PC-3 (cell line): ENCODE data around the gene ARVCF. TPM values are rescaled to one million over a fixed set of nuclear protein-coding genes. Genes with fewer than 3 reads are reported as not detected.

Experiments used
- ATAC-seq: fragments of 200-7000 bp; cut with Tn5 transposase; 2 replicates; pipeline ENCODE4 v1.9.1; 2020; ENCODE audit warnings: mild to moderate bottlenecking, moderate library complexity
- BruUV-seq: library from RNA; stranded (reverse); fragments of 400-500 nt; replicated peaks from 2 replicates; lab custom pipeline; 2021; lab: Mats Ljungman, UMichigan
- CTCF ChIA-PET: fragments of 300-600 bp; sonication (Branson Sonifier 250); formaldehyde crosslinking; loops from one replicate; lab custom pipeline; 2022; ENCODE audit warnings: antibody characterized with exemption; lab: Charles Lee
- POLR2A ChIA-PET: fragments of 300-600 bp; sonication (Branson Sonifier 250); formaldehyde crosslinking; loops from one replicate; lab custom pipeline; 2022; ENCODE audit warnings: antibody characterized with exemption; ENCODE audit not compliant: unreplicated experiment; lab: Charles Lee
- DNase-seq: peaks from one replicate; pipeline ENCODE4 v3.0.0-alpha.2; 2015
- H2AFZ ChIP-seq: fragments of 300-600 bp; sonication (generic); 2 replicates; pipeline ENCODE4 v1.6.0; 2016; ENCODE audit warnings: antibody characterized with exemption, low read length
- H3F3A ChIP-seq: fragments of 300-600 bp; sonication (generic); one replicate; pipeline ENCODE4 v1.6.0; 2017; ENCODE audit warnings: antibody characterized with exemption, low read length, control low read depth, mild to moderate bottlenecking; ENCODE audit not compliant: unreplicated experiment
- H3K27ac ChIP-seq: fragments of 300-600 bp; sonication (generic); 2 replicates; pipeline ENCODE4 v1.5.1; 2016; ENCODE audit warnings: mild to moderate bottlenecking, low read length
- H3K27me3 ChIP-seq: fragments of 300-600 bp; sonication (generic); 2 replicates; pipeline ENCODE4 v1.6.1; 2016; ENCODE audit warnings: low read length, mixed read lengths
- H3K36me3 ChIP-seq: fragments of 300-600 bp; sonication (generic); 2 replicates; pipeline ENCODE4 v1.6.1; 2016; ENCODE audit warnings: low read depth, mixed run types, low read length, mixed read lengths
- H3K4me1 ChIP-seq: fragments of 300-600 bp; sonication (generic); 2 replicates; pipeline ENCODE4 v1.5.1; 2016; ENCODE audit warnings: low read length; ENCODE audit not compliant: insufficient read depth
- H3K4me2 ChIP-seq: fragments of 300-600 bp; sonication (generic); 2 replicates; pipeline ENCODE4 v1.6.0; 2016; ENCODE audit warnings: low read length
- H3K4me3 ChIP-seq: fragments of 300-600 bp; sonication (generic); 2 replicates; pipeline ENCODE4 v1.5.1; 2016; ENCODE audit warnings: mild to moderate bottlenecking, low read length, mixed read lengths
- H3K79me2 ChIP-seq: fragments of 300-600 bp; sonication (generic); 2 replicates; pipeline ENCODE4 v1.6.1; 2017; ENCODE audit warnings: low read length, mixed read lengths
- H3K9ac ChIP-seq: fragments of 300-600 bp; sonication (generic); 2 replicates; pipeline ENCODE4 v1.6.0; 2016; ENCODE audit warnings: mild to moderate bottlenecking, low read length
- H3K9me2 ChIP-seq: fragments of 300-600 bp; sonication (generic); replicated peaks from 2 replicates; pipeline ENCODE4 v1.6.1; 2016; ENCODE audit warnings: mixed run types, low read length, mixed read lengths
- H3K9me3 ChIP-seq: fragments of 300-600 bp; sonication (generic); 2 replicates; pipeline ENCODE4 v1.6.1; 2016; ENCODE audit warnings: low read length, mixed read lengths
- H4K20me1 ChIP-seq: fragments of 300-600 bp; sonication (generic); 2 replicates; pipeline ENCODE4 v1.6.1; 2016; ENCODE audit warnings: low read length, mixed read lengths
- CTCF ChIP-seq: fragments of 300-600 bp; sonication (generic); conservative IDR thresholded peaks from 2 replicates; pipeline ENCODE4 v1.5.1; 2017; ENCODE audit warnings: antibody characterized with exemption, low read depth, mild to moderate bottlenecking, low read length
- EZH2 ChIP-seq: fragments of 300-600 bp; sonication (generic); IDR thresholded peaks from one replicate; pipeline ENCODE4 v1.6.1; 2017; ENCODE audit warnings: antibody characterized with exemption, mild to moderate bottlenecking, low read length; ENCODE audit not compliant: unreplicated experiment
- EZH2phosphoT487 ChIP-seq: fragments of 300-600 bp; sonication (generic); IDR thresholded peaks from 2 replicates; pipeline ENCODE4 v1.6.1; 2018; ENCODE audit warnings: mild to moderate bottlenecking, antibody characterized with exemption, low read length, borderline replicate concordance
- intact Hi-C: fragments of 100-400 bp; cut with micrococcal nuclease; formaldehyde crosslinking; loops from 2 replicates; pipeline ENCODE4 v1.9.0; 2023
- total RNA-seq: library from RNA; depleted of rRNA; stranded (reverse); fragments of >200 nt; gene quantifications from 2 replicates; pipeline ENCODE4 v1.2.3, GENCODE V29; 2014

Gene ARVCF
- total RNA-seq, 1 experiment from 2014 or later: 20.0 TPM

GRCh38 chr22:19958083-19959042 is 58.3 kb downstream of the ARVCF start:
- Histone ChIP-seq H3F3A (no peaks in the 10 kb centered on the region), H3K4me2 (no peak overlapping the region), H3K9ac (no peak overlapping the region), H3K36me3 (no peaks in the 10 kb centered on the region), H3K9me3 (no peaks in the 10 kb centered on the region), H3K4me1 (peaks cover 12% of the 10 kb centered on the region), H3K27me3 (no peaks in the 10 kb centered on the region), H2AFZ (no peak overlapping the region), H3K27ac (no peak overlapping the region), H3K4me3 (no peak overlapping the region), H4K20me1 (no peaks in the 10 kb centered on the region), H3K79me2 (0 out of 2 replicates have a peak, but pooled peaks cover under 1% of the 10 kb centered on the region), H3K9me2 (no peaks in the 10 kb centered on the region)
- CTCF ChIA-PET: no interaction called here
- DNase-seq (no peak), ATAC-seq (no peak)
- intact Hi-C loops: no loop called here
- TF ChIP-seq CTCF: no peak
- TF ChIP-seq EZH2: no peak
- no peak for TF ChIP-seq EZH2phosphoT487
- BruUV-seq: no TSS peak
- POLR2A ChIA-PET: no interaction called here

- no peak for ATAC-seq
- H3K27ac ChIP-seq: no peak overlapping the region
- H3K9me3 ChIP-seq: no peaks in the 10 kb centered on the region
- ChIA-PET POLR2A (no interaction called here), CTCF (no interaction called here)
- TF ChIP-seq EZH2phosphoT487: no peak
- no peak for TF ChIP-seq CTCF
- TF ChIP-seq EZH2: no peak
- H3K36me3 ChIP-seq: no peaks in the 10 kb centered on the region
- H3F3A ChIP-seq: no peaks in the 10 kb centered on the region
- H3K27me3 ChIP-seq: no peaks in the 10 kb centered on the region
- H3K79me2 ChIP-seq: no peaks in the 10 kb centered on the region
- H3K9ac ChIP-seq: no peak overlapping the region
- no peak overlapping the region for H3K4me2 ChIP-seq
- peaks cover 4% of the 10 kb centered on the region for H3K4me1 ChIP-seq
- intact Hi-C loops: no loop called here
- DNase-seq: no peak
- no peaks in the 10 kb centered on the region for H3K9me2 ChIP-seq
- H4K20me1 ChIP-seq: no peaks in the 10 kb centered on the region
- no peak overlapping the region for H2AFZ ChIP-seq
- BruUV-seq: no TSS peak
- H3K4me3 ChIP-seq: no peak overlapping the region
These were observed 59.2 kb downstream of the ARVCF start for GRCh38 chr22:19957445-19957844.
